D721Med (cell line): ENCODE measurements around the gene CELF1.

ENCODE experiments used
- DNase-seq: peaks from one replicate; pipeline ENCODE4 v3.0.0; 2011; ENCODE audit warnings: low spot score; ENCODE audit not compliant: insufficient read length
- FAIRE-seq: peaks from 2 replicates; lab custom pipeline; 2011; peaks lifted over from hg19 to GRCh38; lab: Jason Lieb, UNC
- TF ChIP-seq, protein P1 (sequence below): IDR thresholded peaks from 2 replicates; pipeline ENCODE4 v1.5.1; 2012; ENCODE audit warnings: mild to moderate bottlenecking, control low read depth; ENCODE audit not compliant: insufficient read depth; ENCODE audit errors: missing control alignments

Gene CELF1

DNA sequence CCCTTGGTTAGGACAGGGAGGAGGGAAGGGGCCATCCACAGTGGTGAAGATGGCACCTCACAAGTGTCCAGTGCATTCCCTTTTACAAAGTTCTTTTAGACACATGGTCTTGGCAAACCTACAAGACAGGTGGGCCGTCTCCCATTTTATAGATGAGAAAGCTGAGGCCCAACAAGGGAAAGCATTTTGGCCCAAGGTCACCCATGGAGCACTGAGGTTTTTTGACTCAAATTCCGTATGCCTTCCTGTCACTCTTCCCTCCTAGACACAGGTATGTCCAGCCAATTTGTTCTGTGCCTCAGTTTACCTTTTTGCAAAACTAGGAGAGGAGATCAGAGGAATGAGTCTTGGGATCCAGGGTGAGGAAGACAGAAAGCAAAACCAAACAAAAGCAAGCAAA is 40.0 kb upstream of the CELF1 start:
- TF ChIP-seq, protein P1, sequence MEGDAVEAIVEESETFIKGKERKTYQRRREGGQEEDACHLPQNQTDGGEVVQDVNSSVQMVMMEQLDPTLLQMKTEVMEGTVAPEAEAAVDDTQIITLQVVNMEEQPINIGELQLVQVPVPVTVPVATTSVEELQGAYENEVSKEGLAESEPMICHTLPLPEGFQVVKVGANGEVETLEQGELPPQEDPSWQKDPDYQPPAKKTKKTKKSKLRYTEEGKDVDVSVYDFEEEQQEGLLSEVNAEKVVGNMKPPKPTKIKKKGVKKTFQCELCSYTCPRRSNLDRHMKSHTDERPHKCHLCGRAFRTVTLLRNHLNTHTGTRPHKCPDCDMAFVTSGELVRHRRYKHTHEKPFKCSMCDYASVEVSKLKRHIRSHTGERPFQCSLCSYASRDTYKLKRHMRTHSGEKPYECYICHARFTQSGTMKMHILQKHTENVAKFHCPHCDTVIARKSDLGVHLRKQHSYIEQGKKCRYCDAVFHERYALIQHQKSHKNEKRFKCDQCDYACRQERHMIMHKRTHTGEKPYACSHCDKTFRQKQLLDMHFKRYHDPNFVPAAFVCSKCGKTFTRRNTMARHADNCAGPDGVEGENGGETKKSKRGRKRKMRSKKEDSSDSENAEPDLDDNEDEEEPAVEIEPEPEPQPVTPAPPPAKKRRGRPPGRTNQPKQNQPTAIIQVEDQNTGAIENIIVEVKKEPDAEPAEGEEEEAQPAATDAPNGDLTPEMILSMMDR, result no peak
- DNase-seq (no peak), FAIRE-seq (no peak)

DNA sequence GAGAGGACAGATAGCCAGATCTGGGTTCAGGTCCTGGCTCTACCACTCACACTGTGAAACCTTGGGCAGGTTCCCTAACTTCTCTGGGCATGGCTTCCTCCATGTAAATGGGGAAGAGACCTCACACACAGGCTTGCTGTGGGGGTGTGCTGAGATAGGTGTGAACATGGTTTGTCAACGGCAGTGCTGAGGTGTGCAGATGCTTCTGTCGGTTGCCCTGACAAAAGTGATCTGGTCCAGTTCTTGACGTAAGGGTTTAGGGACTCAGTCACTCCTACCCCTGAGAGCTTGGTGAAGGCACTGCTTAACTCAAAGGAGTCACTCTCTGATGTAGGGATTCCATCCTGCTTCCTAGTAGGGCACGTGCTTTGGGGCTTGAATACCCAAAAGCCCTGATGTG is 39.3 kb upstream of the CELF1 start:
- TF ChIP-seq, protein P1, result no peak
- no peak for DNase-seq
- no peak for FAIRE-seq

DNA sequence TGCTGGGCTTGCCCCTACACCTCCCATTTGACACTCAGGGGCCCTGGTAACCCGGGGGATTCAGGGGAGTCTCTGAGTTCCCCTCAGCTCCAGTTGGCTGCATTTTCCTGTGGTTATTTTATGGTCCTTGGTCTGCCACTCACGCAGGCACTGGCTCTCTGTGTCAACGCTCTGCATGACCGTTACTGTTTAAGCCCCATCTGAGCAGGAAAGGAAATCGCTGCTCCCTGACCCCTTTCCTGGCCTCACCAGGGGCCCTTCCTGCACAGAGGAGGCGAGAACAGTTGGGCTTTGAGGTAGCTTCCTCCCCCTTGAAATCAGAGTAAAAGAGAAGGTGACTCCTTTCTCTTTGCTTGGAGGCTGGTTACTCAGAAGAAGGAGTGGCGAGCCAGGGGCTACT is 38.8 kb upstream of the CELF1 start:
- TF ChIP-seq, protein P1, result no peak

DNA sequence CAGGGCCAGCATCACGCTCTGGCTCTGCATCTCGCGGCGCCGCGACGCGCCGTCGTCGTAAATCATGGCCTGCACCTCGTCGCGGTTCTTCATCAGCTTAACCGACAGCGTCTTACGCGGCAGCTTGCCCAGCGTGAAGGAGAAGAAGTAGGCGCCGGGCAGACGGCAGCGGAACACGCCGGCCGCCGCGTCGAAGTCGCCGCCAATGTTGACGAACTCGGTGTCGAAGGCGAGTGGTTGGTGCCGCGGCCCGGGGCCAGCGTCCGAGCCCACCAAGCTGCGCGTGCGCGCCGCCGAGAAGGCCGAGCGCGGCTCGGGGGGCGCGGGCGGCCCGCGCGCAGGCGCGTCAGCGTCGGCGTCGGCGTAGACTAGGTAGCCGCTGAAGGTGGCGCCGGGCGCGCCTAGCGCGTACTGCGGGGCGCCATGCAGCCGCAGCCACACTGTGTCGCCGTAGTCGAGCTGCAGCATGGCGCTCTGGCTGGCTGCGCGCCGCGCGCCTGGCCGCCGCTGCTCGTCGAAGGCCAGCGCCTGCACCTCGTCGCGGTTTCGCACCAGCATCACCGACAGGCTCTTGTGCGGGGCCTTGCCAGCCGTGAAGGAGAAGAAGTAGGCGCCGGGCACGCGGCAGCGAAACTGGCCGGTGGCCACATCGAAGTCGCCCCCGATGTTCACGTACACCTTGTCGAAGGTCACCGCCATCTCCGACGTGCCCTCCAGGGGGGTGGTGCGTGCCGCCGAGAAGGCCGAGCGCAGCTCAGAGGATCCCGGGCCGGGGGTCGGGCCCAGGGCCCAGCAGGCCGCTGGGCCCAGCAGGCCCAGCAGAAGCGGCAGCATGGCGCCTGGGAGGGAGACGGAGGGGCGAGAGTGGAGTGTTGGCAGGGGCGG is 37.3 kb upstream of the CELF1 start:
- DNase-seq (no peak), FAIRE-seq (no peak)
- TF ChIP-seq, protein P1, result no peak

More for the DNA sequence above, 38.8 kb upstream of the CELF1 start:
- FAIRE-seq, result no peak
- no peak for DNase-seq

DNA sequence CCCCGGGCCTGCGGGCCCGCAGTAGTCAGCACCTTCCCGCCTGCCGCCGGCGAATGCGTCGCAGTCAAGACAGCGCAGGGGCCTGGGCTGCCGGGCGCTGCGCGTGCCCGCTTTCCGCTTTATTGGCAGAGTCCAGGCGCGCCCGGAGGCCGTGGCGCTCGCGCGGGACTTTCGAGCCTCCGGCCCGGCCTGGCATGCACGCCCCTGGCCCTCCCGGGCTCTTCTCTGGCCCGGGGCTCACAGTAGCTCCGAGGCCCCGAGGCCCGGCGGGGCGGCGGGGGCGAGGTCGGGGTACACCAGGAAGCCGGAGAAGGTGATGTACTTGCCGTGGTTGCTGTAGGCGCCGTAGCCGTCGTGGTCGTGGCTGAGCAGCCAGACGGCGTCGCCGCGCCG is 36.6 kb upstream of the CELF1 start:
- FAIRE-seq (no peak), DNase-seq (no peak)
- TF ChIP-seq, protein P1, result no peak

DNA sequence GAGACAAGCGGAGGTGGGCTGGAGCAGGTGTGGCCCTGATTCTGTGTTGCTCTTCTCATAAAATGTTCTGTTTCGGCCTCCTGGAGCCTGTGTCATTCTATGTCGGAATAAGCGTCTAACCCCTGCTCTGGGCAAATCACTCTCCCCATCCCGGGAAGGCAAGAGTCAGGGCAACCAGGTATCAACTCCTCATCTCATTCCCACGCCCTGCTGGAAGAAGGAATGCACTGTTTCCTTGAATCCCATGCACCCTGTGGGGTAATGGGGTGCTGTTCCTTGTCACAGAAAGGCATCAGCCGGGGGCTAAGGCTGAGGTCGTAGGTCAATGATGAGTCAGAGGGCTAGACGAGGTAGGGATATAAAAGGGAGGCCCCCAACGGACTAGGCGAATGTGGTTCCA is 36.2 kb upstream of the CELF1 start:
- TF ChIP-seq, protein P1, result no peak
- FAIRE-seq (no peak), DNase-seq (no peak)

DNA sequence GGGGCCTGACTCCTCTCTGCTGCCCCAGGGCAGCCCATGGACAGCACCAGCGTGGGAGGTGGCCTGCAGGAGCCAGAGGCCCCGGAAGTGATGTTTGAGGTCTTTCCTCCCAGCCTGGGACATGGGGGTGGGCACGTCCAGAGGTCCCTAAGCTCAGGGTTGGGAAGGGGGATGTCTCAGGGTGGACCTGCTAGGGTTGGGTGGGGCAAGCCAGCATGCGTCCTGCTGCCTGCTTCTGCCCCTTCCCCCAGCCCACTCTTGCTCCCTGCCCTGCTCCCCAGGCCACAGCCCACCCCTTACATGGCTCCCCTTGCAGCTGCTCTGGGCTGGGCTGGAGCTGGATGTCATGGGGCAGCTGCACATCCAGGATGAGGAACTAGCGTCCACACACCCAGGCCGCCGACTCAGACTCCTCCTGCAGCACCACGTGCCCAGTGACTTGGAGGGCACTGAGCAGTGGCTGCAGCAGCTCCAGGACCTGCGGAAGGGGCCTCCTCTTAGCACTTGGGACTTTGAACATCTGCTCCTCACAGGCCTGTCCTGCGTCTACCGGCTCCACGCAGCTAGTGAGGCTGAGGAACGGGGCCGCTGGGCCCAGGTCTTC is 34.9 kb upstream of the CELF1 start:
- DNase-seq (no peak), FAIRE-seq (no peak)
- TF ChIP-seq, protein P1, result no peak
